NCI-H345 treated with DMSO at 0.1 percent for 48 hours (cell line): Measurements from ENCODE around the gene WDFY2.
"Not testable (repeated sequence)": the region's sequence is repeated elsewhere in the genome, so short reads cannot be mapped to it uniquely, and the experiment has no call there.

Experiments
- DNase-seq: peaks from one replicate; lab custom pipeline; 2025; ENCODE audit not compliant: unreplicated experiment; lab: John Stamatoyannopoulos, UW

The WDFY2 gene

GRCh38 chr13:51663973-51664957, 80.0 kb downstream of the WDFY2 start:
- no peak for DNase-seq

DNA sequence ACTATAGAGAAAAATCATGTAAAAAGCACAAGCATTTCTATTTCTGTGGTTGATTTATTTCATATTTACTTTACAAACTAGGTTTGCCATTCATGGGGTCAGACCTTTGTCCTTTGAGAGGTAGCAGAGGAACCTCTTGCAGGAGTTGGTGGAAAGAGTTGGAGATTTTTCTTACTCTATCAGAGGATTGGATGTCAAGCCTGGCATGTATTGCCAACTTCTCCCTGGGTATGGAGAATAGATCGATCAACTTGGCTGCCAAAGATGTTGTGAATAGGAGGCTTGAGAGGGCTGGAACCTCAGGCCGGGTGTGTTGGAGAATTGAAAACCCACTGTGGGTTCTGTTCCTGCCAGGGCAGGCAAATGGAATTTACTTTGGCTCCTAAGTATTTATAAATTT, 81.2 kb downstream of the WDFY2 start:
- no peak for DNase-seq

DNA sequence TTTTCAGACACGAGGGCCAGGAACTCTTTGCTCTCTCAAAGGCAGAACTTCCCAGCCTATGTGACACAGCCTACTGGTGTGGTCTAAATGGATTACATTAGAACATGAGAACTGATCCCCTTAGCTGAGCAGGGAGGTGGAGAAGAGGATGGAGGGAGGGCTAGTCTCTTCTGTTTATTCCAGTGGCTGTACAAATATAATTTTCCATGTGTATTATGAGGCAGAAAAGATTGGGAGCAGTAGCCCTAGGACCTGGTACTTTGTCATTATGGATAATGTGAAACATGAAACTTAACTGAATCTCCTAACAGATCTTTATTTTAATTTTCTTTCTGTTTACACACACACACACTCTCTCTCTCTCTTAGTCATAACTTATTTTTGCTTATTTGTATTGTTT, 82.1 kb downstream of the WDFY2 start:
- DNase-seq = no peak

DNA sequence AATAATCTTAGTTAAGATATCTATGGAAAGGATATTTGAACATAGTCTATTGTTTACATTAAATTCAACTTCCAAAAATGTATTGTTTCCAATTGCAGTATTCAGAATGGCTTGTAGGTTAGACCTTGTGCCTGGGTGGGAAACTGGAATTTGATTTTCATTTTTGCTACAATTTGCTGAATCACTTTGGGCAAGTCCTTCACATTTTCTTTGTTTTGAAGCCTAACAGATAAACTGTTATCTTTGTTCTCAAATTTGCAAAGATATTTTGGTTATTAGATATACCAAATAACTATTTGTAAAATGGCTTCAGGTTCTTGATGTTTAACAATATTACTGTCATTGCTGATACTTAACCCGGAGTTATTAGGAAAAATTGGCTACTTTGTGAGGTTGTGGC, 82.6 kb downstream of the WDFY2 start:
- no peak for DNase-seq

DNA sequence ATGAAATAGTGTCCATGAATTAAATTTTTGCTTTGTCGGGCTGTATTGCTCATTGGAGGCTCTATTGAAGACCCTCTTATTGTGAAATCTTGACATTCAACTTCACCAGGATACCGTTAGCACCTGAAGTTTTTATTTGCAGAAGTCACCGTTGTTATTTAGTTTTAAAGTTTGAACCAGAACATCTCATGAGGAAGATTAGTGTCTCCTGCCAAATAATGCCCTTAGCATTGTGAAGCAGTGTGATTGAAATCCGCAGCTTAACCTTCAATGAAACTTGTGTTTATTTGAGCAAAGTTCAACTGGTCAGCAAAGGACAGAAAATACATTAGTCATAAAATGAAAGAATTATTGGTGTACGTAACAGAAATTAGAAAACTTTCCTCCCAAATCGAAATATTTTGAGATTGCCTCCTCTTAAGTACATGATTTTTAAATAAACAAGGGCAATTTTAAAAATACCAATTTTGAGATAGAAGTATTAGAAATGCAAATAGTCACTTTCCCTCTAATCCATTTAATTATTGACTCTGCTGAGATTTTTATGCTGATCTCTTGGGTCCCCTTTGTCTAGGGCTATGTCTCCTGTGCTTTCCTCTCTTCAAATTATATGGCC, 84.4 kb downstream of the WDFY2 start:
- DNase-seq = no peak

DNA sequence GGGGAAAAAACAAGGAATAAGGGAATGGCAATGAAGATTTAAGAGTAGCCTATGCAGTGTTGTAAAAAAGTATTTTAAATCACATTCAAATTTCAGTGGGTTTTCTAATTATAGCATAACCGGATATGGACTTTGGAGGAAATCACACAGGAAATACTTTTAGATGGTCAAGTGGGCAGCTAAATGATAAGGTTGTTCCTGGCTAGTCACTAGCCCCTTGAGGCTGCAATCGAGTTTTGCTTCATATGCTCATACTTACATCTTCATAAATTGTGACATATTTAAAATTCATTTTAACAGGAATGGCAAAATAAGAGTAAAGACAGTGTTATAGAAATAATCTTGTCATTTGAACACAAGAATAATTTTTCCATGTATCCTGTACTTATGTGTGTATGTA, 88.9 kb downstream of the WDFY2 start:
- no peak for DNase-seq

- peak; percentile 1 for DNase-seq
These were observed 90.0 kb downstream of the WDFY2 start for GRCh38 chr13:51674276-51674675.

- no peak for DNase-seq
These were observed 91.1 kb downstream of the WDFY2 start for GRCh38 chr13:51675385-51675784.

- DNase-seq = no peak
These were observed 91.6 kb downstream of the WDFY2 start for GRCh38 chr13:51675877-51676276.

- DNase-seq = no peak
These were observed 92.5 kb downstream of the WDFY2 start for GRCh38 chr13:51676739-51677138.

GRCh38 chr13:51678420-51678819, 94.2 kb downstream of the WDFY2 start:
- no peak for DNase-seq

GRCh38 chr13:51679616-51680015, 95.4 kb downstream of the WDFY2 start:
- no peak for DNase-seq

- no peak for DNase-seq
These were observed 96.9 kb downstream of the WDFY2 start for GRCh38 chr13:51681037-51681678.

GRCh38 chr13:51682686-51683085, 98.4 kb downstream of the WDFY2 start:
- DNase-seq = no peak

DNA sequence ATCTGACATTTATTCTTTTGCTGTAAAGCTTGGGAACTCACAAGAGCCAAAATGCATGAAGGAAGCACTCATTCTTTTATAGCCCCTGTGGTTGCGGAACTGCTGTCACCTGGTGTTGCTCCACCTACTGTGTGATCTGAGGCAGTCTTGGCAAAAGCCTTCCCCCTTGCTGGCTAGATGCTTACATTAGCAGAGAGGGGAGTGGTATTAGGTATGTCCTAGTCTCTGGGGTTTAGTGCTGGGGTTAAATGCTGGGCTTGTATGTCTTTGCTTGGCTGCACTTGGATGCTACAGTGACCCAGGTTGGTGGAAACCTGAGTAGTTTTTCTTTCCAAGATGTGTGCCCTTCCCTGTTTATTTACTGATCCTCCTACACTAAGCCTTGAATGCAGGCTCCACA, 99.3 kb downstream of the WDFY2 start:
- no peak for DNase-seq

DNA sequence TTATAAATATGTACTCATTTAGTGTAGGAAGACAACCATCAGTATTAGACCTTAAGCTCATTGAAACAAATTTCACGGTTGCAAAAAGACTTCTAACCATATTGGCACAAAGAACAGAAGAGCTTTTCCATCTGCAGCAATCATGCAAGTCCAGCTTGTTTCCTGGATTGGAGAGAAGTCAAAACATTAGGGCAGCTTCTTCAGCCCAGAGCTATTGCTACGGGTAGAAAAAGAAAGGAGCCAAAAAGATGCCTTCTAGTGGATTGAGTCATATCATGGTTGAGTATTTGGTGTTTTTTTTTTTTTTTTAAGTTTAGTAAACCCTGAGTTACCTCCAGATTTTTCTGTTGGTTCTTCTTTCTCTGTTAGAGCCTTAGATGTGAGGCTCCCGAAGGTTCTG, 99.8 kb downstream of the WDFY2 start:
- DNase-seq = no peak

DNA sequence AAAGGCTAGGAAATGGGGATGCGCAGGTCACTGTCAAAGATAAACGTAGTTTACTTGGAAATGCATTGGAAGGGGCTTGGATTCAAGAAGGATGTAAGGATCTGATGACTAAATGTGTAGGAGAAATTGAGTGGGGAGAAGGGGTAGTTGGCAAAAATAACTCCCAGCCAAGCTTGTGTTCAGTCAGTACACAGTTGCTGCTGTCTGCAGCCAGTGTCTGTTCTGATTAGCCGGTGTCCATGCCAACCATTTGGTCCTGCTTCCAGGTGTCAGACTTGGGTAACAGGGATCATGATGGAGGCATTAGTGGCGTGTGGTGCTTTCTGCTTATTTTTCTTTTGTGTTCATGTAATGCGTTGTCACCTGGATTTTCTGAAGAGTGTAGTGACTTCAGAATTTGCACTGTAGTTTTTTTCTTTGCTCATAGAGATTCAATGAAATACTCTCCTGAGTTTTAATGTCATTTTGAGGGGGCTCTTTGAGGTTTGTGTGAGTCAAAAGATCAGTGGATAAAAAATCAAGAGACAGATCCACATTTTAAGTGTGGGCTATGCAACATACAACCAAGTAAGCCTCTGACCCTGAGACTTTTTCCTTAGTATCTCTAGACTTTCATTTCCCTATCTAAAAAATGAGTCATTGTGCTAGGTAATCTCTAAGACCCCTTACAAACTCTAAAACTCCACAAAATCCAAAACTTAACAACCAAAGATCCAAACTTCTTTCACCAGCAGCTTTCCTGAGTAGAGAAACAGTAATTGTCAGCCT, 103.9 kb downstream of the WDFY2 start:
- no peak for DNase-seq

GRCh38 chr13:51688937-51689662, 104.8 kb downstream of the WDFY2 start:
- no peak for DNase-seq

DNA sequence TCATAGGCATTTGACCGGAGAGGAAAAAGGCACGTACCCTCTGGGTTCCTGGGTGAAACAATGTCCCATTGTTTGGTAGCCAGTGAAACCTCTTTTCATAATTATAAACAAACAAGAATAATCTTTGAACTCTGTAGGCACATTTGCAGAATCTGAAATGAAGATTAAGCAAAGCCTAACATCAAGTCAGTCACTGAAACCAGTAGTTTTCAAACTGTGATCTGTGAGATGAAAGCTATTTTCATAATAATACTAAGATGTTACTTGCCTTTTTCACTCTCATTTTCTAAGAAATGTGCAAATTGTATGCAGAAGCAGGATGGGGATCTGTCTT, 105.4 kb downstream of the WDFY2 start:
- no peak for DNase-seq

GRCh38 chr13:51695677-51696076, 111.4 kb downstream of the WDFY2 start:
- not testable (repeated sequence) for DNase-seq

DNA sequence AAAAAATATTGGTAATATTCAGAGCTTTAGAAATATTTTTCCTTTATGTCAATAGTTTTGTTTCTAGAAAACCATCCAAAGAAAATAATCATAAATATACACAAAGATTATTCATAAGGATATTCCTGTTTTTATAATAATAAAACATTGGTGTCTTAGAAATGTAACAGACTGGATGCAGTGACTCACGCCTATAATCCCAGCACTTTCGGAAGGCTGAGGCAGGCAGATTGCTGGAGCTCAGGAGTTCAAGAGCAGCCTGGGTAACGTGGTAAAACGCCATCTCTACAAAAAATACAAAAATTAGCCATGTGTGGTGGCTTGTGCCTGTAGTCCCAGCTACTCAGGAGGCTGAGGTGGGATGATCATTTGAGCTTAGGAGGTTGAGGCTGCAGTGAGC, 112.9 kb downstream of the WDFY2 start:
- DNase-seq = no peak
